GM18511 (cell line): Measurements from ENCODE around the gene FARP1.
"Not testable (repeated sequence)": the region's sequence is repeated elsewhere in the genome, so short reads cannot be mapped to it uniquely, and the experiment has no call there.

Source experiments
- ATAC-seq: cut with Tn5 transposase; IDR thresholded peaks from one replicate; pipeline ENCODE4 v1.9.1; 2021; ENCODE audit warnings: mild to moderate bottlenecking, moderate library complexity; ENCODE audit not compliant: unreplicated experiment

Gene FARP1

GRCh38 chr13:98410612-98411011 is 267.7 kb downstream of the FARP1 start:
- no peak for ATAC-seq

DNA sequence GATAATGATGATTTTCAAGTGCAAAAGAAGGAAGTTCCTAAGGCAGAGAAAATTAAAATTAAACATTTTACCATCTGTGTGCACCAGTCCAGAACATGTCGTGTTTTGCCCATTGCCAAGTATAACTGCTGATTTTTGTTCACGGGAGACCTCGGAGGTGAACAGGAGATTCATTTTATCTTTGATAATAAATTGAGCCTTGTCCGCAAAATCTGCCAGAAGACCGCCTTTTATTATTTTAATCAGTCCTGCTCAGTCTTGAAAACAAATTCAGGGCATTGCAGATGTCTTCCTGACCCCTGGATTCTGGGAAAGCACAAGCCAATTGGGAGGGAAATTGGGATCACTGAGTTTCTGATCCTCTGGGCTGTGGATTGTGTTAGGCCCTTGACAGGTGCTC is 268.1 kb downstream of the FARP1 start:
- no peak for ATAC-seq

GRCh38 chr13:98411617-98412265 is 268.8 kb downstream of the FARP1 start:
- no peak for ATAC-seq

DNA sequence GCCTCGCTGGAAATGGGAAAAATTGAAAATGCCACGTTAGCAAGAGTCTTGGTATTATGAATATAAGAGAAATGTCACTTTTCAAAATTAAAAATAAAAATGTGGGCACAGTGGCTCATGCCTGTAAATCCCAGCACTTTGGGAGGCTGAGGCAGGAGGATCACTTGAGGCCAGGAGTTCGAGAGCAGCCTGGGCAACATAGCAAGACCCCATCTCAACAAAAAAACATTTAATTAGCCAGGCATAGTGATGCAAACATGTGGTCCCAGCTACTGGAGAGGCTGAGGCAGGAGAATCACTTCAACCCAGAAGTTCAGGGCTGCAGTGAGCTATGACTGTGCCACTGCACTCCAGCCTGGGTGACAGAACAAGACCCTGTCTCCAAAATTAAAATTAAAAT is 270.4 kb downstream of the FARP1 start:
- not testable (repeated sequence) for ATAC-seq

GRCh38 chr13:98413796-98414195 is 270.9 kb downstream of the FARP1 start:
- ATAC-seq: no peak

GRCh38 chr13:98415326-98416070 is 272.6 kb downstream of the FARP1 start:
- ATAC-seq: no peak

- ATAC-seq: no peak
Observed at GRCh38 chr13:98416408-98416807, 273.5 kb downstream of the FARP1 start.

- no peak for ATAC-seq
Observed at GRCh38 chr13:98419786-98420553, 277.1 kb downstream of the FARP1 start.

GRCh38 chr13:98420554-98421175 is 277.8 kb downstream of the FARP1 start:
- no peak for ATAC-seq

DNA sequence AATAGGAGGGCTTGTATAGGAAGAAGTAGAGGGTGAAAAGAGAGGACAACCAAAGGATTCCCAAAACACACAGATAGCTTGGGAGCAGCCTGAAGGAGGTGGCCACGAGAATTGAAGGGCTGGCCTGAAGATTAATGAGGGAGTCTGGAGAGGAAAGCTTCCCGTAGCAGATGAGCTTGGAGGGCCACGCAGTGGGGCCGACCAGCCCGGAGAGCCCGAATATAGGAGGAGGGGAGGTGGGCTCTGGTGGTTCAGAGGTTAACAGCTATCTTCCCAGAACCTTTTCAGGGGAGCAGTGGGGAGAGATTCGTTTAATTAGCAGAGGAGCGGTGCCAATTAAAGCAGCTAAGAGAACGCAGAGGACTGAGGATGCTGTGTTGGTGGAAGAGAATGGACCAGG is 279.2 kb downstream of the FARP1 start:
- ATAC-seq: no peak

GRCh38 chr13:98423417-98423816 is 280.5 kb downstream of the FARP1 start:
- ATAC-seq: no peak

GRCh38 chr13:98427331-98427995 is 284.6 kb downstream of the FARP1 start:
- no peak for ATAC-seq

GRCh38 chr13:98428256-98428966 is 285.5 kb downstream of the FARP1 start:
- ATAC-seq: no peak

GRCh38 chr13:98429081-98429480 is 286.2 kb downstream of the FARP1 start:
- ATAC-seq: no peak

DNA sequence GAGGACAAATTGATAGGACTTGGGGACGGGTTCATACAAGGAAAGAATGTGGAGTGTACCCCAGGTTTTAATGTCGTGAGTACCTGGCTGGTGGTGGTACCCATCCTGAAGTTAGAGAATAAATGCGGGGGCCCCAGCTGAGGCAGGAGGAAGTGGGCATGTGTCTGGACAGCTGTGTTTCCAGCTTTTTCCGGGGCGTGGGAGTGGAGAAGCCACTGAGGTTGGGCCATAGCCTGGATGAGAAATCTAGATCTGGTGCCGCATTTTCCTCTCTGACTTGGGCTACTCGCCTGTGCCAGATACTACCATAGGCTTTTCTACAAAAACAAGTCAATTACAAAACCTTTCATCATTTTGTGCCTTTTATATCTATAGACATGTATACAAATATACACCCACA is 286.6 kb downstream of the FARP1 start:
- ATAC-seq: no peak

DNA sequence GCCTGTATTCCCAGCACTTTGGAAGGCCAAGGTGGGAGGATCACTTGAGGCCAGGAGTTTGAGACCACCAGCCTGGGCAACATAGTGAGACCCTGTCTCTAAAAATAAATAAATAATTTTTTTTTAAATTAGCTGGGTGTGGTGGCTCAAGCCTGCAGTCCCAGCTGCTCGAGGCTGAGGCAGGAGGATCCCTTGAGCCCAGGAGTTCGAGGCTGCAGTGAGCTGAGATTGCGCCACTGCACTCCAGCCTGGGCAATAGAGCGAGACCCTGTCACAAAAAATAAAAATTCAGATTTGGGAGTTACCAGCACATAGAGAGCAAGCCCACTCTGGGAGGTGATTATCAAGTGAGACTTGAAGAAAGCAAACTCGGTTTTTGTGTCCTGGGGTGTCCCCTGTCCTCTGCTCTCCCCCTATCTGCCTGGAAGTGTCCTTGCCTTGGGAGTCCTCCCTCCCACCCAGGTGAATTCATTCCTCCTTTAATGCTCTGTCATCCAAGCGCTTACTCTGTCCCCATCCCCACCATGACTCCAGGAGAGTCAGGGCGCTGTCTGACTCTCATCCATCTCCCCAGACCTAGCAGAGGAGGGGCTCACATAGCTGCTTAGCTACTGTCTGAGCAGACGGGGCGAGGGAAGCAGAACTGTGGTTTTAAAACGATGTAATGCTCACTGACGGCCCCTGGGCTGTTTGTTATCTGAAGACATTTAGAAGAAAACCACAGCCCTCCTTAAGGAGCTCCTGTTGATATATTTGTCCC is 287.3 kb downstream of the FARP1 start:
- ATAC-seq: no peak

- no peak for ATAC-seq
Observed at GRCh38 chr13:98432638-98433037, 289.7 kb downstream of the FARP1 start.

DNA sequence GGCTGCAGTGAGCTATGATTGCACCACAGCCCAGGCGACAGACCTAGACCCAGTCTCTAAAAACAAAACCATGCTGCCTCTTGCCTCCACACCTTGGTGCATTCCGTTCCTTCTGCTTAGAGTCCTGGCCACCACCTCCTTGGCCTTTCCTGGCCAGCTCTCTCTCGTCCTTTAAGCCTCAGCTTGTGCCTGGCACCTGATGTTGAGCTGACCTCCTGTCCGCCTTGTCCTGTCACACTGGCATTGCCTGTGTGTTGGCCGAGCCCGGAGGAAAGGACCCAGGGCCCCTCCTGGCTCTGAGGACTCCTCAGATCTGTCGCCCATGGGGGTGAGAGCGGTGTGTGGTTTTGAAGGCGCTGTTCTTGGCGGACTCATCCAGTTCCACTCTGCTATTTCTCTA is 290.8 kb downstream of the FARP1 start:
- ATAC-seq: no peak

- no peak for ATAC-seq
Observed at GRCh38 chr13:98434060-98434459, 291.2 kb downstream of the FARP1 start.

DNA sequence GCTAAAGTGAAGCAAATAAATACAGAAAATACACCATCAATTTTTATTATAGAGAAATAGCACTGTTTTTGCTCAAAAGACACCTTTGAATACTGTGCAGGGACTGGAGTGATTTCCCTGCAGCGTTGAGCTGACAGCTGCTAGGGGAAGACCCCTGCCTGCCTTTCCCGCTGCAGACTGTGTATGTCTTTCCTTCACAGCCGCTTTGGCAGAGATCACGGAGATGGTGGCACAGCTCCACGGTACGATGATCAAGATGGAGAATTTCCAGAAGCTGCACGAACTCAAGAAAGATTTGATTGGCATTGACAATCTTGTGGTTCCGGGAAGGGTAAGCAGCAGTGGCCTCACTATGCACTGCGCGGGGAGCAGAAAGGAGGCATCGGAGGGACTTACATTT is 292.5 kb downstream of the FARP1 start:
- ATAC-seq: no peak
